ENCODE data around the gene SH3TC2.

GRCh38 chr5:149045089-149045460, 17.8 kb downstream of the SH3TC2 start:
- TF ChIP-seq, protein P1, sequence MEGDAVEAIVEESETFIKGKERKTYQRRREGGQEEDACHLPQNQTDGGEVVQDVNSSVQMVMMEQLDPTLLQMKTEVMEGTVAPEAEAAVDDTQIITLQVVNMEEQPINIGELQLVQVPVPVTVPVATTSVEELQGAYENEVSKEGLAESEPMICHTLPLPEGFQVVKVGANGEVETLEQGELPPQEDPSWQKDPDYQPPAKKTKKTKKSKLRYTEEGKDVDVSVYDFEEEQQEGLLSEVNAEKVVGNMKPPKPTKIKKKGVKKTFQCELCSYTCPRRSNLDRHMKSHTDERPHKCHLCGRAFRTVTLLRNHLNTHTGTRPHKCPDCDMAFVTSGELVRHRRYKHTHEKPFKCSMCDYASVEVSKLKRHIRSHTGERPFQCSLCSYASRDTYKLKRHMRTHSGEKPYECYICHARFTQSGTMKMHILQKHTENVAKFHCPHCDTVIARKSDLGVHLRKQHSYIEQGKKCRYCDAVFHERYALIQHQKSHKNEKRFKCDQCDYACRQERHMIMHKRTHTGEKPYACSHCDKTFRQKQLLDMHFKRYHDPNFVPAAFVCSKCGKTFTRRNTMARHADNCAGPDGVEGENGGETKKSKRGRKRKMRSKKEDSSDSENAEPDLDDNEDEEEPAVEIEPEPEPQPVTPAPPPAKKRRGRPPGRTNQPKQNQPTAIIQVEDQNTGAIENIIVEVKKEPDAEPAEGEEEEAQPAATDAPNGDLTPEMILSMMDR (IDR thresholded peaks at IDR 0.05), result no peak
- TF ChIP-seq POLR2A (IDR thresholded peaks at IDR 0.05), result no peak

All from esophagus squamous epithelium (tissue), 4 donors.